HPDE6-E6E7 (cell line): ENCODE results near the gene CLSTN2.

ENCODE experiments used
- DNase-seq: peaks from one replicate; pipeline ENCODE4 v3.0.0; 2011; ENCODE audit warnings: missing footprints; ENCODE audit errors: extremely low spot score

The CLSTN2 gene

GRCh38 chr3:140501061-140501769 lies 566.2 kb downstream of the CLSTN2 start:
- DNase-seq: no peak

- no peak for DNase-seq
Observed at GRCh38 chr3:140501770-140502364, 566.9 kb downstream of the CLSTN2 start.

- DNase-seq: no peak
Observed at GRCh38 chr3:140505213-140505612, 570.2 kb downstream of the CLSTN2 start.

GRCh38 chr3:140505876-140506275 lies 570.9 kb downstream of the CLSTN2 start:
- no peak for DNase-seq

- no peak for DNase-seq
Observed at GRCh38 chr3:140508550-140508949, 573.6 kb downstream of the CLSTN2 start.

GRCh38 chr3:140509534-140509933 lies 574.5 kb downstream of the CLSTN2 start:
- no peak for DNase-seq

GRCh38 chr3:140510303-140510861 lies 575.4 kb downstream of the CLSTN2 start:
- no peak for DNase-seq

- DNase-seq: no peak
Observed at GRCh38 chr3:140521751-140522445, 586.9 kb downstream of the CLSTN2 start.

- no peak for DNase-seq
Observed at GRCh38 chr3:140522653-140523380, 587.8 kb downstream of the CLSTN2 start.

- no peak for DNase-seq
Observed at GRCh38 chr3:140523600-140523999, 588.6 kb downstream of the CLSTN2 start.

- no peak for DNase-seq
Observed at GRCh38 chr3:140527156-140527555, 592.2 kb downstream of the CLSTN2 start.

- peak; percentile 63 for DNase-seq
Observed at GRCh38 chr3:140529096-140529495, 594.1 kb downstream of the CLSTN2 start.

- DNase-seq: no peak
Observed at GRCh38 chr3:140529558-140529957, 594.6 kb downstream of the CLSTN2 start.

GRCh38 chr3:140530131-140530530 lies 595.1 kb downstream of the CLSTN2 start:
- no peak for DNase-seq

- no peak for DNase-seq
Observed at GRCh38 chr3:140530603-140531002, 595.6 kb downstream of the CLSTN2 start.

GRCh38 chr3:140532793-140533330 lies 597.9 kb downstream of the CLSTN2 start:
- DNase-seq: no peak

- no peak for DNase-seq
Observed at GRCh38 chr3:140536926-140537726, 602.1 kb downstream of the CLSTN2 start.

GRCh38 chr3:140537727-140538082 lies 602.7 kb downstream of the CLSTN2 start:
- DNase-seq: no peak

- DNase-seq: no peak
Observed at GRCh38 chr3:140540262-140540661, 605.3 kb downstream of the CLSTN2 start.

- no peak for DNase-seq
Observed at GRCh38 chr3:140541975-140542653, 607.1 kb downstream of the CLSTN2 start.
